GM12878 (cell line): ENCODE measurements around the gene SDR9C7. TPM values are rescaled to one million over a fixed set of nuclear protein-coding genes. Genes with fewer than 3 reads are reported as not detected.

ENCODE experiments used
- ATAC-seq: fragments of 200-7000 bp; cut with Tn5 transposase; 3 replicates; pipeline ENCODE4 v1.9.1; 2020; ENCODE audit warnings: mild to moderate bottlenecking, moderate library complexity
- BruUV-seq: library from RNA; stranded (reverse); fragments of 400-500 nt; replicated peaks from 2 replicates; lab custom pipeline; 2021; lab: Mats Ljungman, UMichigan
- CTCF ChIA-PET: fragments of 300-600 bp; sonication (Branson Sonifier 250); formaldehyde crosslinking; extraction: SDS; loops from one replicate; lab custom pipeline; 2021; ENCODE audit warnings: inconsistent platforms; lab: Yijun Ruan, JAX
- POLR2A ChIA-PET: fragments of 350-600 bp; formaldehyde crosslinking; extraction: SDS; loops from one replicate; lab custom pipeline; 2021; ENCODE audit warnings: inconsistent platforms; lab: Charles Lee
- RAD21 ChIA-PET: fragments of 300-600 bp; sonication (Branson Sonifier 250); formaldehyde crosslinking; loops from one replicate; lab custom pipeline; 2023; ENCODE audit warnings: antibody characterized with exemption; ENCODE audit not compliant: unreplicated experiment; lab: Charles Lee
- SMC1A ChIA-PET: fragments of 300-600 bp; sonication (Branson Sonifier 250); formaldehyde crosslinking; loops from one replicate; lab custom pipeline; 2023; ENCODE audit not compliant: unreplicated experiment, uncharacterized antibody; lab: Charles Lee
- DNase-seq: peaks from one replicate; pipeline ENCODE4 v3.0.0-alpha.2; 2011; ENCODE audit warnings: low read depth, low spot score
- FAIRE-seq: peaks from 3 replicates; lab custom pipeline; 2011; peaks lifted over from hg19 to GRCh38; lab: Jason Lieb, UNC
- H2AFZ ChIP-seq: 2 replicates; pipeline ENCODE4 v1.6.0; 2011; ENCODE audit warnings: low read depth, low read length, control low read depth; ENCODE audit not compliant: control insufficient read depth
- H3K27ac ChIP-seq: 2 replicates; pipeline ENCODE4 v1.5.1; 2011; ENCODE audit warnings: control low read depth; ENCODE audit not compliant: control insufficient read depth, insufficient read depth
- H3K27me3 ChIP-seq, 2 experiments: replicated peaks in 1 of 2; 2 replicates each; pipeline versions ENCODE4 v1.6.0 to v1.6.1; 2011; ENCODE audit warnings: low read length in 1 of 2; ENCODE audit not compliant: control insufficient read depth in 2 of 2, insufficient read depth in 2 of 2
- H3K36me3 ChIP-seq, 2 experiments: 2 replicates each; pipeline ENCODE4 v1.5.1; 2011; ENCODE audit warnings: low read length in 1 of 2; ENCODE audit not compliant: control insufficient read depth in 2 of 2, insufficient read depth in 2 of 2
- H3K4me1 ChIP-seq: 2 replicates; pipeline ENCODE4 v1.6.1; 2011; ENCODE audit warnings: mild to moderate bottlenecking, low read length, moderate library complexity, mixed read lengths; ENCODE audit not compliant: control insufficient read depth, insufficient read depth
- H3K4me2 ChIP-seq: 2 replicates; pipeline ENCODE4 v1.6.0; 2011; ENCODE audit warnings: control low read depth; ENCODE audit not compliant: control insufficient read depth, insufficient read depth
- H3K4me3 ChIP-seq: fragments of 200-600 bp; sonication (generic); 2 replicates; pipeline ENCODE4 v1.5.1; 2016
- H3K79me2 ChIP-seq: 2 replicates; pipeline ENCODE4 v1.6.0; 2011; ENCODE audit warnings: low read length; ENCODE audit not compliant: control insufficient read depth, insufficient read depth
- H3K9ac ChIP-seq: 2 replicates; pipeline ENCODE4 v1.8.0; 2011; ENCODE audit warnings: low read length, control low read depth, mixed read lengths; ENCODE audit not compliant: control insufficient read depth, insufficient read depth
- H3K9me3 ChIP-seq: replicated peaks from 3 replicates; pipeline ENCODE4 v1.5.1; 2011; ENCODE audit warnings: mild to moderate bottlenecking, low read length; ENCODE audit not compliant: control insufficient read depth, insufficient read depth
- H4K20me1 ChIP-seq: 2 replicates; pipeline ENCODE4 v1.6.0; 2011; ENCODE audit not compliant: control insufficient read depth, insufficient read depth
- ATF7 ChIP-seq: fragments of 450-650 bp; IDR thresholded peaks from 2 replicates; pipeline ENCODE4 v1.6.1; 2016; ENCODE audit warnings: low read depth, mild to moderate bottlenecking
- BCL11A ChIP-seq: IDR thresholded peaks from 2 replicates; pipeline ENCODE4 v1.6.1; 2011; ENCODE audit warnings: low read depth, low read length
- BRCA1 ChIP-seq: IDR thresholded peaks from 2 replicates; pipeline ENCODE4 v1.6.1; 2011; ENCODE audit warnings: low read depth, low read length, improper control_type of control experiment
- EED ChIP-seq: sonication (generic); IDR thresholded peaks from 2 replicates; pipeline ENCODE4 v1.6.1; 2016; ENCODE audit warnings: antibody characterized with exemption, low read depth
- PML ChIP-seq: IDR thresholded peaks from 2 replicates; pipeline ENCODE4 v1.6.1; 2012; ENCODE audit warnings: low read length, inconsistent platforms
- POLR2AphosphoS2 ChIP-seq: IDR thresholded peaks from 2 replicates; pipeline ENCODE4 v1.6.1; 2011; ENCODE audit warnings: low read depth, mild to moderate bottlenecking, low read length, improper control_type of control experiment, moderate library complexity
- SMAD5 ChIP-seq: IDR thresholded peaks from 2 replicates; pipeline ENCODE4 v1.6.1; 2016; ENCODE audit warnings: antibody characterized with exemption, low read depth
- SUZ12 ChIP-seq: fragments of 200-600 bp; sonication (generic); IDR thresholded peaks from one replicate; pipeline ENCODE4 v1.6.1; 2018; ENCODE audit warnings: antibody characterized with exemption, mild to moderate bottlenecking; ENCODE audit not compliant: unreplicated experiment
- ZNF24 ChIP-seq: fragments of 450-650 bp; IDR thresholded peaks from 2 replicates; pipeline ENCODE4 v1.6.1; 2017; ENCODE audit warnings: antibody characterized with exemption, mild to moderate bottlenecking
- ZZZ3 ChIP-seq: IDR thresholded peaks from 2 replicates; pipeline ENCODE4 v1.6.1; 2011; ENCODE audit warnings: low read depth; ENCODE audit not compliant: control insufficient read depth, insufficient read length
- WGBS: methylation state at CpG from one replicate; pipeline ENCODE4 v1.1.6; 2016; ENCODE audit warnings: low lambda C conversion rate; ENCODE audit not compliant: insufficient replicate concordance, insufficient coverage; ENCODE audit errors: missing lambda C conversion rate; 5-methylcytosine and 5-hydroxymethylcytosine counted together
- in situ Hi-C: fragments of 300-500 bp; cut with MboI; formaldehyde crosslinking; loops from 9 replicates; pipeline ENCODE4 v1.14.3; 2018; ENCODE audit warnings: mixed read lengths
- intact Hi-C: fragments of 100-400 bp; cut with micrococcal nuclease; formaldehyde crosslinking; loops from one replicate; pipeline ENCODE4 v1.14.2; 2022; ENCODE audit not compliant: unreplicated experiment
- polyA plus RNA-seq, 11 experiments: library from polyadenylated mRNA; depleted of rRNA in 4 of 11; unstranded in 6 of 11; stranded (reverse) in 5 of 11; fragments of >200 nt; fragmentation: Nextera tagmentation in 4 of 11; fragmentation: Illumina TruSeq in 1 of 11; extraction: Ambion mirVana in 4 of 11; extraction: Trizol in 1 of 11; gene quantifications; 1 replicate in 1 of 11; 2 replicates in 10 of 11; pipeline versions ENCODE4 v1.2.1 to v1.2.3, GENCODE V29; 2011 to 2016; ENCODE audit warnings: inconsistent platforms in 2 of 11, missing spikeins in 2 of 11, low read depth in 1 of 11
- total RNA-seq, 4 experiments: library from RNA; depleted of rRNA in 3 of 4; stranded (reverse); fragments of >200 nt in 3 of 4; fragmentation: Illumina TruSeq in 1 of 4; extraction: Trizol in 1 of 4; gene quantifications; 2 replicates each; pipeline versions ENCODE4 v1.2.1 to v1.2.3, GENCODE V29; 2013 to 2021
- TF ChIP-seq, protein P1 (sequence below): fragments of 450-650 bp; IDR thresholded peaks from 2 replicates; pipeline ENCODE4 v1.6.1; 2018; ENCODE audit warnings: borderline replicate concordance, mild to moderate bottlenecking; ENCODE audit not compliant: partially characterized antibody
- TF ChIP-seq, protein P2 (sequence below), 3 experiments: IDR thresholded peaks in 2 of 3; conservative IDR thresholded peaks in 1 of 3; 2 replicates each; pipeline ENCODE4 v1.5.1; 2011; ENCODE audit warnings: low read depth in 3 of 3, low read length in 3 of 3, mild to moderate bottlenecking in 3 of 3, control low read depth in 2 of 3, moderate library complexity in 2 of 3, inconsistent platforms in 1 of 3, mixed read lengths in 1 of 3; ENCODE audit not compliant: control insufficient read depth in 2 of 3, insufficient read depth in 1 of 3; ENCODE audit errors: extremely low read depth in 1 of 3
- TF ChIP-seq, protein P3 (sequence below): fragments of 450-650 bp; IDR thresholded peaks from 2 replicates; pipeline ENCODE4 v1.6.1; 2017; ENCODE audit warnings: mild to moderate bottlenecking, moderate library complexity
- TF ChIP-seq, protein P4 (sequence below): IDR thresholded peaks from 2 replicates; pipeline ENCODE4 v1.6.1; 2012; ENCODE audit warnings: low read length, inconsistent platforms

The SDR9C7 gene
- total and polyA plus RNA-seq, 10 of the 15 experiments (the other 5 are each of a cell fraction or from before 2014, with no cell fraction given): 0.04 TPM; not detected in 9

DNA sequence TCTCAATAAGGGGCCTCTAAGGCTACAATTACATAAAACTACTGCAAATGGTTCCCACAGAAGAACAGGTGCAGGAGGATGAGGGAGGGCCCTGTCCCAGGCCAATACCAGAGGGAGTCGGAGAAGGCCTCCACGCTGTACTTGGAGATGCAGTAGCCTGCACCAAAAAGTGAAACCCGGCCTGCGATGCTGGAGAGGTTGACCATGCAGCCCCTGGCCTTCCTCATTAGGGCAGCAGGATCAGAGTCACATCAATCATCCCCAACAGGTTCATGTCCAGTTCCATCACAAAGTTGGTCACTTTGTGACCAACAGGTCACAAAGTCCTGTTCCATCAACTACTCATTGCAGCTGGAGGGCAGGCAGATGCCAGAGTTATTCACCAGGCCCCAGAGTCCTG is 49.2 kb upstream of the SDR9C7 start:
- H3K36me3 ChIP-seq: no peaks in the 10 kb centered on the region
- TF ChIP-seq, protein P1, sequence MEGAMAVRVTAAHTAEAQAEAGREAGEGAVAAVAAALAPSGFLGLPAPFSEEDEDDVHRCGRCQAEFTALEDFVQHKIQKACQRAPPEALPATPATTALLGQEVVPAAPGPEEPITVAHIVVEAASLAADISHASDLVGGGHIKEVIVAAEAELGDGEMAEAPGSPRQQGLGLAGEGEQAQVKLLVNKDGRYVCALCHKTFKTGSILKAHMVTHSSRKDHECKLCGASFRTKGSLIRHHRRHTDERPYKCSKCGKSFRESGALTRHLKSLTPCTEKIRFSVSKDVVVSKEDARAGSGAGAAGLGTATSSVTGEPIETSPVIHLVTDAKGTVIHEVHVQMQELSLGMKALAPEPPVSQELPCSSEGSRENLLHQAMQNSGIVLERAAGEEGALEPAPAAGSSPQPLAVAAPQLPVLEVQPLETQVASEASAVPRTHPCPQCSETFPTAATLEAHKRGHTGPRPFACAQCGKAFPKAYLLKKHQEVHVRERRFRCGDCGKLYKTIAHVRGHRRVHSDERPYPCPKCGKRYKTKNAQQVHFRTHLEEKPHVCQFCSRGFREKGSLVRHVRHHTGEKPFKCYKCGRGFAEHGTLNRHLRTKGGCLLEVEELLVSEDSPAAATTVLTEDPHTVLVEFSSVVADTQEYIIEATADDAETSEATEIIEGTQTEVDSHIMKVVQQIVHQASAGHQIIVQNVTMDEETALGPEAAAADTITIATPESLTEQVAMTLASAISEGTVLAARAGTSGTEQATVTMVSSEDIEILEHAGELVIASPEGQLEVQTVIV: no peak
- TF ChIP-seq SUZ12 (no peak), BRCA1 (no peak), POLR2AphosphoS2 (no peak), SMAD5 (no peak), EED (no peak), PML (no peak), ZZZ3 (no peak), ATF7 (no peak), BCL11A (no peak), ZNF24 (no peak)
- TF ChIP-seq, protein P2, sequence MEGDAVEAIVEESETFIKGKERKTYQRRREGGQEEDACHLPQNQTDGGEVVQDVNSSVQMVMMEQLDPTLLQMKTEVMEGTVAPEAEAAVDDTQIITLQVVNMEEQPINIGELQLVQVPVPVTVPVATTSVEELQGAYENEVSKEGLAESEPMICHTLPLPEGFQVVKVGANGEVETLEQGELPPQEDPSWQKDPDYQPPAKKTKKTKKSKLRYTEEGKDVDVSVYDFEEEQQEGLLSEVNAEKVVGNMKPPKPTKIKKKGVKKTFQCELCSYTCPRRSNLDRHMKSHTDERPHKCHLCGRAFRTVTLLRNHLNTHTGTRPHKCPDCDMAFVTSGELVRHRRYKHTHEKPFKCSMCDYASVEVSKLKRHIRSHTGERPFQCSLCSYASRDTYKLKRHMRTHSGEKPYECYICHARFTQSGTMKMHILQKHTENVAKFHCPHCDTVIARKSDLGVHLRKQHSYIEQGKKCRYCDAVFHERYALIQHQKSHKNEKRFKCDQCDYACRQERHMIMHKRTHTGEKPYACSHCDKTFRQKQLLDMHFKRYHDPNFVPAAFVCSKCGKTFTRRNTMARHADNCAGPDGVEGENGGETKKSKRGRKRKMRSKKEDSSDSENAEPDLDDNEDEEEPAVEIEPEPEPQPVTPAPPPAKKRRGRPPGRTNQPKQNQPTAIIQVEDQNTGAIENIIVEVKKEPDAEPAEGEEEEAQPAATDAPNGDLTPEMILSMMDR (IDR thresholded peaks at IDR 0.05 in 2 of 3, conservative IDR thresholded peaks at IDR 0.05 in 1 of 3; ENCODE audit: control insufficient read depth in 2 of 3, extremely low read depth in 1 of 3, insufficient read depth in 1 of 3, low read depth in 3 of 3, low read length in 3 of 3): no peak
- TF ChIP-seq, protein P3, sequence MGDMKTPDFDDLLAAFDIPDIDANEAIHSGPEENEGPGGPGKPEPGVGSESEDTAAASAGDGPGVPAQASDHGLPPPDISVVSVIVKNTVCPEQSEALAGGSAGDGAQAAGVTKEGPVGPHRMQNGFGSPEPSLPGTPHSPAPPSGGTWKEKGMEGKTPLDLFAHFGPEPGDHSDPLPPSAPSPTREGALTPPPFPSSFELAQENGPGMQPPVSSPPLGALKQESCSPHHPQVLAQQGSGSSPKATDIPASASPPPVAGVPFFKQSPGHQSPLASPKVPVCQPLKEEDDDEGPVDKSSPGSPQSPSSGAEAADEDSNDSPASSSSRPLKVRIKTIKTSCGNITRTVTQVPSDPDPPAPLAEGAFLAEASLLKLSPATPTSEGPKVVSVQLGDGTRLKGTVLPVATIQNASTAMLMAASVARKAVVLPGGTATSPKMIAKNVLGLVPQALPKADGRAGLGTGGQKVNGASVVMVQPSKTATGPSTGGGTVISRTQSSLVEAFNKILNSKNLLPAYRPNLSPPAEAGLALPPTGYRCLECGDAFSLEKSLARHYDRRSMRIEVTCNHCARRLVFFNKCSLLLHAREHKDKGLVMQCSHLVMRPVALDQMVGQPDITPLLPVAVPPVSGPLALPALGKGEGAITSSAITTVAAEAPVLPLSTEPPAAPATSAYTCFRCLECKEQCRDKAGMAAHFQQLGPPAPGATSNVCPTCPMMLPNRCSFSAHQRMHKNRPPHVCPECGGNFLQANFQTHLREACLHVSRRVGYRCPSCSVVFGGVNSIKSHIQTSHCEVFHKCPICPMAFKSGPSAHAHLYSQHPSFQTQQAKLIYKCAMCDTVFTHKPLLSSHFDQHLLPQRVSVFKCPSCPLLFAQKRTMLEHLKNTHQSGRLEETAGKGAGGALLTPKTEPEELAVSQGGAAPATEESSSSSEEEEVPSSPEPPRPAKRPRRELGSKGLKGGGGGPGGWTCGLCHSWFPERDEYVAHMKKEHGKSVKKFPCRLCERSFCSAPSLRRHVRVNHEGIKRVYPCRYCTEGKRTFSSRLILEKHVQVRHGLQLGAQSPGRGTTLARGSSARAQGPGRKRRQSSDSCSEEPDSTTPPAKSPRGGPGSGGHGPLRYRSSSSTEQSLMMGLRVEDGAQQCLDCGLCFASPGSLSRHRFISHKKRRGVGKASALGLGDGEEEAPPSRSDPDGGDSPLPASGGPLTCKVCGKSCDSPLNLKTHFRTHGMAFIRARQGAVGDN: no peak
- TF ChIP-seq, protein P4, sequence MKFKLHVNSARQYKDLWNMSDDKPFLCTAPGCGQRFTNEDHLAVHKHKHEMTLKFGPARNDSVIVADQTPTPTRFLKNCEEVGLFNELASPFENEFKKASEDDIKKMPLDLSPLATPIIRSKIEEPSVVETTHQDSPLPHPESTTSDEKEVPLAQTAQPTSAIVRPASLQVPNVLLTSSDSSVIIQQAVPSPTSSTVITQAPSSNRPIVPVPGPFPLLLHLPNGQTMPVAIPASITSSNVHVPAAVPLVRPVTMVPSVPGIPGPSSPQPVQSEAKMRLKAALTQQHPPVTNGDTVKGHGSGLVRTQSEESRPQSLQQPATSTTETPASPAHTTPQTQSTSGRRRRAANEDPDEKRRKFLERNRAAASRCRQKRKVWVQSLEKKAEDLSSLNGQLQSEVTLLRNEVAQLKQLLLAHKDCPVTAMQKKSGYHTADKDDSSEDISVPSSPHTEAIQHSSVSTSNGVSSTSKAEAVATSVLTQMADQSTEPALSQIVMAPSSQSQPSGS: no peak
- no peak overlapping the region for H2AFZ ChIP-seq
- no peaks in the 10 kb centered on the region for H3K9me3 ChIP-seq
- ChIA-PET SMC1A (no interaction called here), CTCF (no interaction called here), POLR2A (no interaction called here), RAD21 (no interaction called here)
- no peaks in the 10 kb centered on the region for H3K79me2 ChIP-seq
- H3K4me3 ChIP-seq: no peak overlapping the region
- FAIRE-seq (no peak), ATAC-seq (no peak), DNase-seq (no peak)
- H3K9ac ChIP-seq: no peak overlapping the region
- H4K20me1 ChIP-seq: no peaks in the 10 kb centered on the region
- no peaks in the 10 kb centered on the region for H3K27me3 ChIP-seq
- H3K27ac ChIP-seq: no peak overlapping the region
- BruUV-seq: no TSS peak
- peaks cover 3% of the 10 kb centered on the region for H3K4me1 ChIP-seq
- intact Hi-C loops (no loop called here), in situ Hi-C loops (no loop called here)
- 46% methylated on average over 4 of the region's 4 CpGs for WGBS
- H3K4me2 ChIP-seq: no peak overlapping the region
